Activated CD4-positive, alpha-beta memory T cell treated with anti-CD3 and anti-CD28 coated beads for 36 hours (primary cell): ENCODE results near the gene STOM. TPM values are rescaled to one million over a fixed set of nuclear protein-coding genes. Genes with fewer than 3 reads are reported as not detected.

Source experiments
- CTCF ChIA-PET: fragments of 350-600 bp; sonication (Branson Sonifier 250); formaldehyde crosslinking; loops from one replicate; lab custom pipeline; 2021; ENCODE audit warnings: antibody characterized with exemption, inconsistent platforms; lab: Charles Lee
- POLR2A ChIA-PET: fragments of 350-600 bp; sonication (Branson Sonifier 250); formaldehyde crosslinking; loops from one replicate; lab custom pipeline; 2021; ENCODE audit warnings: antibody characterized with exemption; lab: Charles Lee
- DNase-seq: peaks from one replicate; pipeline ENCODE4 v3.0.0-alpha.2; 2020
- H3K27ac Mint-ChIP-seq: one replicate; pipeline ENCODE4 v1.8.0; 2021; ENCODE audit warnings: mixed read lengths
- H3K27me3 Mint-ChIP-seq: one replicate; pipeline ENCODE4 v1.8.0; 2021; ENCODE audit warnings: mixed read lengths
- H3K36me3 Mint-ChIP-seq: one replicate; pipeline ENCODE4 v1.8.0; 2021; ENCODE audit warnings: mixed read lengths
- H3K4me1 Mint-ChIP-seq: one replicate; pipeline ENCODE4 v1.8.0; 2021; ENCODE audit warnings: low read depth, mixed read lengths
- H3K4me3 Mint-ChIP-seq: one replicate; pipeline ENCODE4 v1.8.0; 2021; ENCODE audit warnings: mild to moderate bottlenecking, mixed read lengths
- H3K9me3 Mint-ChIP-seq: one replicate; pipeline ENCODE4 v1.8.0; 2021; ENCODE audit warnings: mixed read lengths
- intact Hi-C: fragments of 100-400 bp; cut with micrococcal nuclease; formaldehyde crosslinking; loops from one replicate; pipeline ENCODE4 v1.15.1; 2023
- total RNA-seq, 2 experiments: library from RNA; stranded (reverse); gene quantifications; one replicate each; pipeline ENCODE4 v1.2.3, GENCODE V29; 2021

STOM gene
- total RNA-seq, 2 experiments from 2014 or later, result 49.8 to 51.9 TPM

DNA sequence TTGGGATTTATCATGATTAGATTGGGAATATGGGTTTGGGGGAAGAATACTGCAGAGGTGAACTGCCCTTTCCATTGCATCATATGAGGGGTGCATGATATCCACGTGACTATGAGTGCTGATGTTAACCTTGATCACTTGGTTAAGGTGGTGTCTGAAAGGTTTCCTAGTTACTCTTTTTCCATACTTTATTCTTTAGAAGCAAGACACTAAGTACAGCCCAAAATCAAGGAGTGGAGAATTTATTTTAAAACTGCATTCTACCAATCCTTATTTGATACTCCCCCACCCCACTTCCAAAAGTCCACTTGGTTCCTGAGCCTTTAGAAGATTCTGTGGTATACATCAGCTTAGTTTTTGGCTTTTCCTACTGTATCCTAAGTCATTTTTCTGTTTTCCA is 20.3 kb upstream of the STOM start:
- ChIA-PET CTCF (interaction anchor here (1.8 to 23.5 kb wide), 2 partner anchors 9 to 71 kb away, joined by 6 to 486 read pairs; no protein-coding TSS in a partner anchor), POLR2A (interaction anchor here (0.6 kb wide), 2 partner anchors 27 to 58 kb away, joined by 3 to 6 read pairs; no protein-coding TSS in a partner anchor)
- Mint-ChIP-seq H3K4me3 (no peak overlapping the region), H3K27me3 (peaks cover 4% of the 10 kb centered on the region), H3K4me1 (peaks cover 7% of the 10 kb centered on the region), H3K27ac (no peak overlapping the region), H3K9me3 (no peaks in the 10 kb centered on the region), H3K36me3 (no peaks in the 10 kb centered on the region)
- intact Hi-C loops, result no loop called here
- DNase-seq, result no peak

- H3K36me3 Mint-ChIP-seq, result no peaks in the 10 kb centered on the region
- POLR2A ChIA-PET, result interaction anchor here (0.8 kb wide), 1 partner anchor 24 kb away, joined by 4 read pairs; no protein-coding TSS in a partner anchor
- CTCF ChIA-PET, result interaction anchor here (1.2 to 23.5 kb wide), 3 partner anchors 11 to 69 kb away, joined by 3 to 486 read pairs (median 3); no protein-coding TSS in a partner anchor
- H3K9me3 Mint-ChIP-seq, result no peaks in the 10 kb centered on the region
- no peak overlapping the region for H3K4me3 Mint-ChIP-seq
- peaks cover 4% of the 10 kb centered on the region for H3K27me3 Mint-ChIP-seq
- no peak overlapping the region for H3K27ac Mint-ChIP-seq
- no peak for DNase-seq
- intact Hi-C loops, result no loop called here
- H3K4me1 Mint-ChIP-seq, result peaks cover 3% of the 10 kb centered on the region
Observed at GRCh38 chr9:121388140-121388905, 18.3 kb upstream of the STOM start.

- ChIA-PET POLR2A (no interaction called here), CTCF (interaction anchor here (1.3 to 23.5 kb wide), 3 partner anchors 13 to 67 kb away, joined by 3 to 486 read pairs (median 7); no protein-coding TSS in a partner anchor)
- no peaks in the 10 kb centered on the region for H3K4me1 Mint-ChIP-seq
- no peaks in the 10 kb centered on the region for H3K36me3 Mint-ChIP-seq
- no peak overlapping the region for H3K4me3 Mint-ChIP-seq
- intact Hi-C loops, result no loop called here
- peaks cover 2% of the 10 kb centered on the region for H3K27me3 Mint-ChIP-seq
- no peak overlapping the region for H3K27ac Mint-ChIP-seq
- no peak for DNase-seq
- H3K9me3 Mint-ChIP-seq, result no peaks in the 10 kb centered on the region
Observed at GRCh38 chr9:121386442-121387175, 16.6 kb upstream of the STOM start.

DNA sequence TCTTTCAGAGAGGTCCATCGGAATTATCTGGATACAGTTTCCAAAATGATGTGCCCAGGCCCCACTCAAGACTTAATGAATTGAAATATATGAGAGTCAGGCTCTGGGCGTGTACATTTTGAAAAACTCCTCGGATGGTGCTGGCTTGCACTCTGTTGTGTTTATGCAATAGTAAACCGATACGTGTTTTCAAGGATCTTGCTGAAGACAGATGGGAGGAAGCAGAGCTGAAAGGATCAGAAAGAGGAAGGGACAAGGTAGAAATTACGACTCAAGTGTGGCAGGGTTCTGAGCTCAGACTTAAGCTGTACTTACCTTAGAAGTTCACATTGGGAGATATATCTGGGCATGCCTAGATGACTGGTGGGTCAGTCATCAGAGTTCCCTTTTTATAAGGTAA is 13.7 kb upstream of the STOM start:
- Mint-ChIP-seq H3K27me3 (peaks cover 2% of the 10 kb centered on the region), H3K4me1 (no peaks in the 10 kb centered on the region), H3K36me3 (no peaks in the 10 kb centered on the region), H3K9me3 (no peaks in the 10 kb centered on the region), H3K27ac (no peak overlapping the region), H3K4me3 (no peak overlapping the region)
- no peak for DNase-seq
- CTCF ChIA-PET, result interaction anchor here (0.8 to 2.0 kb wide), 3 partner anchors 16 to 171 kb away, joined by 5 to 8 read pairs (median 6); no protein-coding TSS in a partner anchor
- intact Hi-C loops, result no loop called here
- POLR2A ChIA-PET, result no interaction called here

DNA sequence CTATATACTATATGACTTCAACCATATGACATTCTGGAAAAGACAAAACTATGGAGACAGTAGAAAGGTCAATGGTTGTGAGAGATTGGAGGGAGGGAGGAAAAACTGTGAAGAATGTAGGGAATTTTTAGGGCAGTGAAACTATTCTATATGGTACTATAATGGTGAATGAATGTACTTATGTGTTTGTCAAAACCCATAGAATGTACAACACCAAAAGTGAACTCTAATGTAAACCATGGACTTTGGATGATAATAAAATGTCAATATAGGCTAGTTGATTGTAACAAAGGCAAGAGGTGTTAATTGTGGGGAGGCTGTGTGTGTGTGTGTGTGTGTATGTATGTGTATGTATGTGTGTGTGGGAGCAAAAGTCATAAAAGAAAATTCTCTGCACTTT is 10.8 kb upstream of the STOM start:
- Mint-ChIP-seq H3K4me1 (no peaks in the 10 kb centered on the region), H3K4me3 (no peak overlapping the region)
- no peak for DNase-seq

GRCh38 chr9:121376214-121376830 is 6.3 kb upstream of the STOM start:
- no peaks in the 10 kb centered on the region for H3K27me3 Mint-ChIP-seq
- CTCF ChIA-PET, result interaction anchor here (0.6 to 6.4 kb wide), 8 partner anchors 23 to 163 kb away, joined by 3 to 88 read pairs (median 8); no protein-coding TSS in a partner anchor

More for the DNA sequence above, 10.8 kb upstream of the STOM start:
- peaks cover 1% of the 10 kb centered on the region for H3K27me3 Mint-ChIP-seq
- no peaks in the 10 kb centered on the region for H3K9me3 Mint-ChIP-seq
- H3K27ac Mint-ChIP-seq, result no peak overlapping the region
- H3K36me3 Mint-ChIP-seq, result peaks cover 3% of the 10 kb centered on the region
- POLR2A ChIA-PET, result no interaction called here
- CTCF ChIA-PET, result interaction anchor here (1.2 to 6.4 kb wide), 4 partner anchors 18 to 168 kb away, joined by 3 to 88 read pairs (median 6); no protein-coding TSS in a partner anchor
- intact Hi-C loops, result no loop called here

GRCh38 chr9:121373011-121373729 is 3.1 kb upstream of the STOM start:
- H3K27me3 Mint-ChIP-seq, result no peaks in the 10 kb centered on the region
- intact Hi-C loops, result loop anchor here (5.0 kb wide), 2 partner anchors 171 to 251 kb away; partner anchors contain the start of gene RAB14
- H3K36me3 Mint-ChIP-seq, result peaks cover 7% of the 10 kb centered on the region
- no peak for DNase-seq
- peaks cover 30% of the 10 kb centered on the region for H3K4me1 Mint-ChIP-seq
- no peak overlapping the region for H3K27ac Mint-ChIP-seq
- POLR2A ChIA-PET, result no interaction called here
- H3K4me3 Mint-ChIP-seq, result no peak overlapping the region
- no peaks in the 10 kb centered on the region for H3K9me3 Mint-ChIP-seq
- CTCF ChIA-PET, result interaction anchor here (0.6 to 3.5 kb wide), 4 partner anchors 9 to 53 kb away, joined by 3 to 31 read pairs (median 3); no protein-coding TSS in a partner anchor

More at GRCh38 chr9:121376214-121376830, 6.3 kb upstream of the STOM start:
- intact Hi-C loops, result loop anchor here (1.0 to 2.0 kb wide), 3 partner anchors 24 to 98 kb away; no protein-coding TSS in a partner anchor
- H3K36me3 Mint-ChIP-seq, result peaks cover 3% of the 10 kb centered on the region
- H3K27ac Mint-ChIP-seq, result no peak overlapping the region
- no peaks in the 10 kb centered on the region for H3K9me3 Mint-ChIP-seq
- DNase-seq, result no peak
- H3K4me3 Mint-ChIP-seq, result no peak overlapping the region
- POLR2A ChIA-PET, result no interaction called here
- peaks cover 14% of the 10 kb centered on the region for H3K4me1 Mint-ChIP-seq

- intact Hi-C loops, result loop anchor here (5.0 kb wide), 2 partner anchors 170 to 250 kb away; partner anchors contain the start of gene RAB14
- Mint-ChIP-seq H3K27ac (no peak overlapping the region), H3K4me1 (peaks cover 37% of the 10 kb centered on the region), H3K9me3 (no peaks in the 10 kb centered on the region), H3K36me3 (peaks cover 4% of the 10 kb centered on the region), H3K27me3 (no peaks in the 10 kb centered on the region), H3K4me3 (no peak overlapping the region)
- ChIA-PET CTCF (interaction anchor here (0.7 to 3.5 kb wide), 2 partner anchors 8 to 52 kb away, joined by 3 to 31 read pairs; no protein-coding TSS in a partner anchor), POLR2A (no interaction called here)
- DNase-seq, result no peak
Observed at GRCh38 chr9:121372239-121373010, 2.4 kb upstream of the STOM start.

GRCh38 chr9:121371495-121372061 is 1.5 kb upstream of the STOM start:
- ChIA-PET CTCF (interaction anchor here (3.5 kb wide), 1 partner anchor 51 kb away, joined by 31 read pairs; no protein-coding TSS in a partner anchor), POLR2A (no interaction called here)
- H3K9me3 Mint-ChIP-seq, result no peaks in the 10 kb centered on the region
- no peaks in the 10 kb centered on the region for H3K27me3 Mint-ChIP-seq
- H3K36me3 Mint-ChIP-seq, result peaks cover 8% of the 10 kb centered on the region
- peaks cover 42% of the 10 kb centered on the region for H3K4me1 Mint-ChIP-seq
- no peak overlapping the region for H3K27ac Mint-ChIP-seq
- no peak for DNase-seq
- H3K4me3 Mint-ChIP-seq, result peak overlapping the region; percentile 51
- intact Hi-C loops, result loop anchor here (5.0 kb wide), 2 partner anchors 169 to 249 kb away; partner anchors contain the start of gene RAB14

- H3K9me3 Mint-ChIP-seq, result no peaks in the 10 kb centered on the region
- POLR2A ChIA-PET, result interaction anchor here (1.0 to 1.8 kb wide), 3 partner anchors 10 to 15 kb away, joined by 3 to 7 read pairs (median 6); no protein-coding TSS in a partner anchor
- H3K36me3 Mint-ChIP-seq, result peaks cover 9% of the 10 kb centered on the region
- CTCF ChIA-PET, result interaction anchor here (0.7 to 1.4 kb wide), 5 partner anchors 10 to 49 kb away, joined by 3 to 12 read pairs (median 5); no protein-coding TSS in a partner anchor
- H3K27me3 Mint-ChIP-seq, result no peaks in the 10 kb centered on the region
- H3K4me1 Mint-ChIP-seq, result peaks cover 66% of the 10 kb centered on the region
- intact Hi-C loops, result loop anchor here (1.0 to 10.0 kb wide), 3 partner anchors 9 to 1856 kb away; partner anchors contain the start of gene CNTRL
- peak overlapping the region; percentile 93 for H3K4me3 Mint-ChIP-seq
- peak overlapping the region; percentile 49 for H3K27ac Mint-ChIP-seq
- DNase-seq, result peak; percentile 29
Observed at GRCh38 chr9:121368745-121369144, 1.3 kb downstream of the STOM start.
